Measurements from ENCODE around the gene TRAFD1. TPM values are rescaled to one million over a fixed set of nuclear protein-coding genes. Genes with fewer than 3 reads are reported as not detected.
A peak's percentile ranks its signal among the peaks of the same experiment; 100 is the strongest.

The TRAFD1 gene
- total and polyA plus RNA-seq, 9 of the 15 experiments (the other 6 are each of a cell fraction or from before 2014, with no cell fraction given), result 41.3 to 85.5 (median 54.5) TPM

DNA sequence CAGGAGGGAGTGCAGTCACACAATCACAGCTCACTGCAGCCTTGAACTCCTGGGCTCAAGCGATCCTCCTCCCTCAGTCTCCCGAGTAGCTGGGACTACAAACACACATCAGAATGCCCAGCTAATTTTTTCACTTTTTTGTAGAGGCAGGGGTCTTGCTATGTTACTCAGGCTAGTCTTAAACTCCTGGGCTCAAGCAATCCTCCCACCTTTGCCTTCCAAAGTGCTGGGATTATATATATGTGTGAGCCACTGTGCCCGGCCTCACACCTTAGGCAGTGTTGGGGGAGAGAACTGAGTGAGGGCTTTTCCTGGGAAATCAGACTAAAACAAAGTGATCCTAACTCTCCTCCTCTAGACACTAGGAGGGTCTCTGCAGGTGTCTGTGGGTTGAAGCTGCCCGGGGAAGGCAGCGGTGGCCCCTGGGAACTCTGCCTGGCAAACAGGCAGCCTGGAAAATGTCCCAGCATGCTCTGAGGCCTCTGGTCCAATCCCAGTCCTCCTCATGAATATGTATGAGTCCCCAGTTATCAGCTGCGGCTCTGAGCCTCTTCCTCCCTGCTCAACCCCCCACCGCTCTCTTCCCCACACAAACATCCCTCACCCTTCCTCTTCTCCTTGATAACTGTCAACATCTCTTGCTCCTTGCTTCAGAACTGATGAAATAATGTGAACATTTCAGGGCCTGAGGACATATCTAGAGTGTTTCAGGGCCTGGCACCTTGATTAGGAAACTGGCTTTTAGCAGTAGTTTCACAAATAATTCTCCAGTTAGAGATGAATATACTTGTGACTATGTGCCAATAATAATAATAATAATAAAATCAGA lies 8.9 kb upstream of the TRAFD1 start (continued):
- no peak for TF ChIP-seq SMAD3 (CRISPR knock-in tag; conservative IDR thresholded peaks at IDR 0.05)
- peak; percentile 72 for TF ChIP-seq SUPT5H (IDR thresholded peaks at IDR 0.05)
- TF ChIP-seq PTRF (tag; IDR thresholded peaks at IDR 0.05), result no peak
- TF ChIP-seq, protein P1, sequence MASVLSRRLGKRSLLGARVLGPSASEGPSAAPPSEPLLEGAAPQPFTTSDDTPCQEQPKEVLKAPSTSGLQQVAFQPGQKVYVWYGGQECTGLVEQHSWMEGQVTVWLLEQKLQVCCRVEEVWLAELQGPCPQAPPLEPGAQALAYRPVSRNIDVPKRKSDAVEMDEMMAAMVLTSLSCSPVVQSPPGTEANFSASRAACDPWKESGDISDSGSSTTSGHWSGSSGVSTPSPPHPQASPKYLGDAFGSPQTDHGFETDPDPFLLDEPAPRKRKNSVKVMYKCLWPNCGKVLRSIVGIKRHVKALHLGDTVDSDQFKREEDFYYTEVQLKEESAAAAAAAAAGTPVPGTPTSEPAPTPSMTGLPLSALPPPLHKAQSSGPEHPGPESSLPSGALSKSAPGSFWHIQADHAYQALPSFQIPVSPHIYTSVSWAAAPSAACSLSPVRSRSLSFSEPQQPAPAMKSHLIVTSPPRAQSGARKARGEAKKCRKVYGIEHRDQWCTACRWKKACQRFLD (CRISPR knock-in tag; IDR thresholded peaks at IDR 0.05), result peak; percentile 87
- peak; percentile 21; the same call in 1 of the 2 replicates for TF ChIP-seq CBFA2T3 (IDR thresholded peaks at IDR 0.05)
- no peak for TF ChIP-seq NCOA6 (IDR thresholded peaks at IDR 0.05)
- TF ChIP-seq, protein P2, sequence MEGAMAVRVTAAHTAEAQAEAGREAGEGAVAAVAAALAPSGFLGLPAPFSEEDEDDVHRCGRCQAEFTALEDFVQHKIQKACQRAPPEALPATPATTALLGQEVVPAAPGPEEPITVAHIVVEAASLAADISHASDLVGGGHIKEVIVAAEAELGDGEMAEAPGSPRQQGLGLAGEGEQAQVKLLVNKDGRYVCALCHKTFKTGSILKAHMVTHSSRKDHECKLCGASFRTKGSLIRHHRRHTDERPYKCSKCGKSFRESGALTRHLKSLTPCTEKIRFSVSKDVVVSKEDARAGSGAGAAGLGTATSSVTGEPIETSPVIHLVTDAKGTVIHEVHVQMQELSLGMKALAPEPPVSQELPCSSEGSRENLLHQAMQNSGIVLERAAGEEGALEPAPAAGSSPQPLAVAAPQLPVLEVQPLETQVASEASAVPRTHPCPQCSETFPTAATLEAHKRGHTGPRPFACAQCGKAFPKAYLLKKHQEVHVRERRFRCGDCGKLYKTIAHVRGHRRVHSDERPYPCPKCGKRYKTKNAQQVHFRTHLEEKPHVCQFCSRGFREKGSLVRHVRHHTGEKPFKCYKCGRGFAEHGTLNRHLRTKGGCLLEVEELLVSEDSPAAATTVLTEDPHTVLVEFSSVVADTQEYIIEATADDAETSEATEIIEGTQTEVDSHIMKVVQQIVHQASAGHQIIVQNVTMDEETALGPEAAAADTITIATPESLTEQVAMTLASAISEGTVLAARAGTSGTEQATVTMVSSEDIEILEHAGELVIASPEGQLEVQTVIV (CRISPR knock-in tag; IDR thresholded peaks at IDR 0.05; ENCODE audit: borderline replicate concordance), result no peak
- no peak for TF ChIP-seq MIER1 (IDR thresholded peaks at IDR 0.05; ENCODE audit: low read depth)
- TF ChIP-seq XRCC5 (IDR thresholded peaks at IDR 0.05; ENCODE audit: low read depth, low read length), result no peak
- no peak for TF ChIP-seq CC2D1A (IDR thresholded peaks at IDR 0.05)
- no peak for TF ChIP-seq IRF2 (CRISPR knock-in tag; IDR thresholded peaks at IDR 0.05)
- TF ChIP-seq SMC3 (conservative IDR thresholded peaks at IDR 0.05; ENCODE audit: insufficient read depth, low read depth, low read length), result no peak
- TF ChIP-seq PHF8 (IDR thresholded peaks at IDR 0.05; ENCODE audit: borderline replicate concordance, low read length), result peak; percentile 62; the same call in 1 of the 2 replicates
- TF ChIP-seq ZEB2 (IDR thresholded peaks at IDR 0.05), result 0 out of 2 replicates have a peak, but pooled peaks have one; percentile 64
- no peak for TF ChIP-seq GABPB2 (CRISPR knock-in tag; conservative IDR thresholded peaks at IDR 0.05)
- TF ChIP-seq, protein P3, sequence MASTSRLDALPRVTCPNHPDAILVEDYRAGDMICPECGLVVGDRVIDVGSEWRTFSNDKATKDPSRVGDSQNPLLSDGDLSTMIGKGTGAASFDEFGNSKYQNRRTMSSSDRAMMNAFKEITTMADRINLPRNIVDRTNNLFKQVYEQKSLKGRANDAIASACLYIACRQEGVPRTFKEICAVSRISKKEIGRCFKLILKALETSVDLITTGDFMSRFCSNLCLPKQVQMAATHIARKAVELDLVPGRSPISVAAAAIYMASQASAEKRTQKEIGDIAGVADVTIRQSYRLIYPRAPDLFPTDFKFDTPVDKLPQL (IDR thresholded peaks at IDR 0.05; ENCODE audit: extremely low read depth, insufficient read length), result peak; percentile 73
- TF ChIP-seq, protein P4, sequence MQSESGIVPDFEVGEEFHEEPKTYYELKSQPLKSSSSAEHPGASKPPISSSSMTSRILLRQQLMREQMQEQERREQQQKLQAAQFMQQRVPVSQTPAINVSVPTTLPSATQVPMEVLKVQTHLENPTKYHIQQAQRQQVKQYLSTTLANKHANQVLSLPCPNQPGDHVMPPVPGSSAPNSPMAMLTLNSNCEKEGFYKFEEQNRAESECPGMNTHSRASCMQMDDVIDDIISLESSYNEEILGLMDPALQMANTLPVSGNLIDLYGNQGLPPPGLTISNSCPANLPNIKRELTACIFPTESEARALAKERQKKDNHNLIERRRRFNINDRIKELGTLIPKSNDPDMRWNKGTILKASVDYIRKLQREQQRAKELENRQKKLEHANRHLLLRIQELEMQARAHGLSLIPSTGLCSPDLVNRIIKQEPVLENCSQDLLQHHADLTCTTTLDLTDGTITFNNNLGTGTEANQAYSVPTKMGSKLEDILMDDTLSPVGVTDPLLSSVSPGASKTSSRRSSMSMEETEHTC (IDR thresholded peaks at IDR 0.05), result no peak
- TF ChIP-seq MEF2A (IDR thresholded peaks at IDR 0.05; ENCODE audit: control insufficient read depth, low read depth, low read length), result no peak
- peak; percentile 44; the same call in 1 of the 2 replicates for TF ChIP-seq CREM (IDR thresholded peaks at IDR 0.05; ENCODE audit: low read depth)
- TF ChIP-seq ZNF23 (CRISPR knock-in tag; IDR thresholded peaks at IDR 0.05), result no peak
- TF ChIP-seq GABPA (tag; conservative IDR thresholded peaks at IDR 0.05; ENCODE audit: low read depth), result peak; percentile 47
- TF ChIP-seq STAT5A (IDR thresholded peaks at IDR 0.05; ENCODE audit: borderline replicate concordance, low read length), result no peak
- peak; percentile 95; the same call in 1 of the 2 replicates for TF ChIP-seq ZC3H8 (IDR thresholded peaks at IDR 0.05)
